Measurements from ENCODE around the gene TMEM240. TPM values are rescaled to one million over a fixed set of nuclear protein-coding genes. Genes with fewer than 3 reads are reported as not detected.
"Not testable (repeated sequence)": the region's sequence is repeated elsewhere in the genome, so short reads cannot be mapped to it uniquely, and the experiment has no call there.

Gene TMEM240
- total RNA-seq, 2 experiments from 2014 or later = 1.2 to 1.3 TPM

- ChIA-PET CTCF (interaction anchor here (0.8 kb wide), 1 partner anchor 15 kb away, joined by 4 read pairs; no protein-coding TSS in a partner anchor), POLR2A (no interaction called here)
- H3K27ac Mint-ChIP-seq = no peak overlapping the region
- DNase-seq = no peak
- peaks cover 19% of the 10 kb centered on the region for H3K4me1 Mint-ChIP-seq
- no peak overlapping the region for H3K4me3 Mint-ChIP-seq
- H3K27me3 Mint-ChIP-seq = no peaks in the 10 kb centered on the region
- H3K36me3 Mint-ChIP-seq (ENCODE audit: low read depth) = peaks cover 42% of the 10 kb centered on the region
- no peaks in the 10 kb centered on the region for H3K9me3 Mint-ChIP-seq
Measured at GRCh38 chr1:1565340-1565739, 24.9 kb upstream of the TMEM240 start.

GRCh38 chr1:1564268-1564667 is 23.8 kb upstream of the TMEM240 start:
- H3K9me3 Mint-ChIP-seq = no peaks in the 10 kb centered on the region
- no peak overlapping the region for H3K27ac Mint-ChIP-seq
- H3K36me3 Mint-ChIP-seq (ENCODE audit: low read depth) = peaks cover 38% of the 10 kb centered on the region
- DNase-seq = no peak
- H3K4me1 Mint-ChIP-seq = peaks cover 10% of the 10 kb centered on the region
- POLR2A ChIA-PET = no interaction called here
- no peak overlapping the region for H3K4me3 Mint-ChIP-seq
- CTCF ChIA-PET = no interaction called here
- H3K27me3 Mint-ChIP-seq = no peaks in the 10 kb centered on the region

- H3K4me3 Mint-ChIP-seq = no peak overlapping the region
- no peaks in the 10 kb centered on the region for H3K27me3 Mint-ChIP-seq
- peaks cover 9% of the 10 kb centered on the region for H3K4me1 Mint-ChIP-seq
- DNase-seq = no peak
- CTCF ChIA-PET = interaction anchor here (1.1 kb wide), 1 partner anchor 50 kb away, joined by 3 read pairs; no protein-coding TSS in a partner anchor
- H3K36me3 Mint-ChIP-seq (ENCODE audit: low read depth) = peaks cover 38% of the 10 kb centered on the region
- H3K27ac Mint-ChIP-seq = no peak overlapping the region
- POLR2A ChIA-PET = no interaction called here
- H3K9me3 Mint-ChIP-seq = no peaks in the 10 kb centered on the region
Measured at GRCh38 chr1:1563688-1564087, 23.3 kb upstream of the TMEM240 start.

- no peak for DNase-seq
- peaks cover 38% of the 10 kb centered on the region for H3K36me3 Mint-ChIP-seq (ENCODE audit: low read depth)
- H3K27me3 Mint-ChIP-seq = no peaks in the 10 kb centered on the region
- ChIA-PET POLR2A (no interaction called here), CTCF (interaction anchor here (1.1 kb wide), 1 partner anchor 51 kb away, joined by 3 read pairs; no protein-coding TSS in a partner anchor)
- no peaks in the 10 kb centered on the region for H3K9me3 Mint-ChIP-seq
- H3K4me3 Mint-ChIP-seq = no peak overlapping the region
- no peak overlapping the region for H3K27ac Mint-ChIP-seq
- H3K4me1 Mint-ChIP-seq = peaks cover 9% of the 10 kb centered on the region
Measured at GRCh38 chr1:1562556-1563195, 22.3 kb upstream of the TMEM240 start.

- ChIA-PET POLR2A (no interaction called here), CTCF (no interaction called here)
- Mint-ChIP-seq H3K36me3 (ENCODE audit: low read depth) (peaks cover 31% of the 10 kb centered on the region), H3K4me3 (no peak overlapping the region), H3K9me3 (no peaks in the 10 kb centered on the region), H3K27ac (no peak overlapping the region), H3K27me3 (no peaks in the 10 kb centered on the region), H3K4me1 (peaks cover 3% of the 10 kb centered on the region)
- no peak for DNase-seq
Measured at GRCh38 chr1:1561801-1562470, 21.5 kb upstream of the TMEM240 start.

GRCh38 chr1:1560178-1560577 is 19.8 kb upstream of the TMEM240 start:
- H3K36me3 Mint-ChIP-seq (ENCODE audit: low read depth) = peaks cover 21% of the 10 kb centered on the region
- no peak overlapping the region for H3K27ac Mint-ChIP-seq
- no peaks in the 10 kb centered on the region for H3K27me3 Mint-ChIP-seq
- H3K4me1 Mint-ChIP-seq = no peaks in the 10 kb centered on the region
- no peak overlapping the region for H3K4me3 Mint-ChIP-seq
- DNase-seq = no peak
- CTCF ChIA-PET = no interaction called here
- no peaks in the 10 kb centered on the region for H3K9me3 Mint-ChIP-seq
- POLR2A ChIA-PET = no interaction called here

- no peaks in the 10 kb centered on the region for H3K27me3 Mint-ChIP-seq
- no peaks in the 10 kb centered on the region for H3K9me3 Mint-ChIP-seq
- H3K4me1 Mint-ChIP-seq = no peaks in the 10 kb centered on the region
- no peak for DNase-seq
- H3K27ac Mint-ChIP-seq = no peak overlapping the region
- H3K4me3 Mint-ChIP-seq = no peak overlapping the region
- peaks cover 11% of the 10 kb centered on the region for H3K36me3 Mint-ChIP-seq (ENCODE audit: low read depth)
- ChIA-PET CTCF (no interaction called here), POLR2A (no interaction called here)
Measured at GRCh38 chr1:1559066-1559465, 18.6 kb upstream of the TMEM240 start.

GRCh38 chr1:1558591-1558990 is 18.2 kb upstream of the TMEM240 start:
- ChIA-PET POLR2A (no interaction called here), CTCF (interaction anchor here (0.7 kb wide), 1 partner anchor 13 kb away, joined by 3 read pairs; no protein-coding TSS in a partner anchor)
- H3K9me3 Mint-ChIP-seq = no peaks in the 10 kb centered on the region
- H3K4me1 Mint-ChIP-seq = peaks cover 2% of the 10 kb centered on the region
- no peaks in the 10 kb centered on the region for H3K27me3 Mint-ChIP-seq
- no peak for DNase-seq
- H3K36me3 Mint-ChIP-seq (ENCODE audit: low read depth) = peaks cover 7% of the 10 kb centered on the region
- H3K4me3 Mint-ChIP-seq = no peak overlapping the region
- H3K27ac Mint-ChIP-seq = no peak overlapping the region

- H3K4me1 Mint-ChIP-seq; H3K9me3 Mint-ChIP-seq; H3K36me3 Mint-ChIP-seq (ENCODE audit: low read depth); DNase-seq; POLR2A ChIA-PET; H3K4me3 Mint-ChIP-seq; H3K27ac Mint-ChIP-seq; H3K27me3 Mint-ChIP-seq: not testable (repeated sequence)
- CTCF ChIA-PET = interaction anchor here (0.7 kb wide), 1 partner anchor 12 kb away, joined by 3 read pairs; no protein-coding TSS in a partner anchor
Measured at GRCh38 chr1:1557688-1558087, 17.3 kb upstream of the TMEM240 start.

- CTCF ChIA-PET = interaction anchor here (0.7 kb wide), 2 partner anchors 11 to 36 kb away, joined by 3 to 4 read pairs; no protein-coding TSS in a partner anchor
- DNase-seq; H3K9me3 Mint-ChIP-seq; H3K27me3 Mint-ChIP-seq; H3K36me3 Mint-ChIP-seq (ENCODE audit: low read depth); POLR2A ChIA-PET; H3K4me1 Mint-ChIP-seq; H3K27ac Mint-ChIP-seq; H3K4me3 Mint-ChIP-seq: not testable (repeated sequence)
Measured at GRCh38 chr1:1556961-1557360, 16.5 kb upstream of the TMEM240 start.

GRCh38 chr1:1556505-1556904 is 16.1 kb upstream of the TMEM240 start:
- Mint-ChIP-seq H3K36me3 (ENCODE audit: low read depth) (no peaks in the 10 kb centered on the region), H3K27me3 (no peaks in the 10 kb centered on the region), H3K9me3 (no peaks in the 10 kb centered on the region), H3K4me1 (peaks cover 2% of the 10 kb centered on the region), H3K4me3 (no peak overlapping the region), H3K27ac (no peak overlapping the region)
- ChIA-PET CTCF (interaction anchor here (0.7 kb wide), 2 partner anchors 11 to 36 kb away, joined by 3 to 4 read pairs; no protein-coding TSS in a partner anchor), POLR2A (no interaction called here)
- no peak for DNase-seq

- Mint-ChIP-seq H3K27ac (no peak overlapping the region), H3K9me3 (no peaks in the 10 kb centered on the region), H3K4me1 (peaks cover 2% of the 10 kb centered on the region), H3K4me3 (no peak overlapping the region), H3K27me3 (no peaks in the 10 kb centered on the region), H3K36me3 (ENCODE audit: low read depth) (no peaks in the 10 kb centered on the region)
- CTCF ChIA-PET = interaction anchor here (0.9 to 1.7 kb wide), 3 partner anchors 10 to 50 kb away, joined by 3 to 5 read pairs (median 4); no protein-coding TSS in a partner anchor
- no peak for DNase-seq
- POLR2A ChIA-PET = no interaction called here
Measured at GRCh38 chr1:1554926-1555915, 14.8 kb upstream of the TMEM240 start.

GRCh38 chr1:1554550-1554925 is 14.1 kb upstream of the TMEM240 start:
- H3K27me3 Mint-ChIP-seq = no peaks in the 10 kb centered on the region
- no peaks in the 10 kb centered on the region for H3K9me3 Mint-ChIP-seq
- POLR2A ChIA-PET = no interaction called here
- H3K27ac Mint-ChIP-seq = no peak overlapping the region
- CTCF ChIA-PET = interaction anchor here (0.9 to 1.7 kb wide), 3 partner anchors 9 to 49 kb away, joined by 3 to 5 read pairs (median 4); no protein-coding TSS in a partner anchor
- no peaks in the 10 kb centered on the region for H3K36me3 Mint-ChIP-seq (ENCODE audit: low read depth)
- peaks cover 2% of the 10 kb centered on the region for H3K4me1 Mint-ChIP-seq
- H3K4me3 Mint-ChIP-seq = no peak overlapping the region
- DNase-seq = no peak
